GM18505 (cell line): ENCODE data around the gene ARFGAP1.

Experiments
- ATAC-seq: cut with Tn5 transposase; IDR thresholded peaks from one replicate; pipeline ENCODE4 v1.9.1; 2021; ENCODE audit not compliant: unreplicated experiment
- POLR2A ChIP-seq: IDR thresholded peaks from 4 replicates; pipeline ENCODE4 v1.6.1; 2011; ENCODE audit warnings: borderline replicate concordance; ENCODE audit not compliant: insufficient read depth, insufficient read length; ENCODE audit errors: extremely low read depth

ARFGAP1 gene

GRCh38 chr20:63273059-63273579, 506 bp downstream of the ARFGAP1 start:
- no peak for TF ChIP-seq POLR2A
- no peak for ATAC-seq

GRCh38 chr20:63273635-63274380, 1.2 kb downstream of the ARFGAP1 start:
- no peak for TF ChIP-seq POLR2A
- ATAC-seq, result no peak

GRCh38 chr20:63274381-63275228, 2.0 kb downstream of the ARFGAP1 start:
- no peak for TF ChIP-seq POLR2A
- ATAC-seq, result no peak

- no peak for TF ChIP-seq POLR2A
- ATAC-seq, result no peak
These were observed 3.2 kb downstream of the ARFGAP1 start for GRCh38 chr20:63275825-63276224.

- TF ChIP-seq POLR2A, result no peak
These were observed 4.3 kb downstream of the ARFGAP1 start for GRCh38 chr20:63276956-63277355.

GRCh38 chr20:63277466-63278272, 5.1 kb downstream of the ARFGAP1 start:
- TF ChIP-seq POLR2A, result no peak
- no peak for ATAC-seq

More at GRCh38 chr20:63276956-63277355, 4.3 kb downstream of the ARFGAP1 start:
- no peak for ATAC-seq

- no peak for TF ChIP-seq POLR2A
- ATAC-seq, result no peak
These were observed 6.0 kb downstream of the ARFGAP1 start for GRCh38 chr20:63278661-63279060.

GRCh38 chr20:63279931-63280330, 7.3 kb downstream of the ARFGAP1 start:
- no peak for ATAC-seq
- no peak for TF ChIP-seq POLR2A

- ATAC-seq, result no peak
- TF ChIP-seq POLR2A, result no peak
These were observed 7.8 kb downstream of the ARFGAP1 start for GRCh38 chr20:63280371-63280770.

GRCh38 chr20:63280929-63281545, 8.4 kb downstream of the ARFGAP1 start:
- ATAC-seq, result no peak

GRCh38 chr20:63281742-63282665, 9.4 kb downstream of the ARFGAP1 start:
- TF ChIP-seq POLR2A, result no peak
- no peak for ATAC-seq

More at GRCh38 chr20:63280929-63281545, 8.4 kb downstream of the ARFGAP1 start:
- no peak for TF ChIP-seq POLR2A

- no peak for ATAC-seq
- no peak for TF ChIP-seq POLR2A
These were observed 10.3 kb downstream of the ARFGAP1 start for GRCh38 chr20:63282946-63283345.

GRCh38 chr20:63283397-63284082, 10.9 kb downstream of the ARFGAP1 start:
- no peak for TF ChIP-seq POLR2A
- ATAC-seq, result no peak
